ENCODE data around the gene SGF29.

The SGF29 gene

DNA sequence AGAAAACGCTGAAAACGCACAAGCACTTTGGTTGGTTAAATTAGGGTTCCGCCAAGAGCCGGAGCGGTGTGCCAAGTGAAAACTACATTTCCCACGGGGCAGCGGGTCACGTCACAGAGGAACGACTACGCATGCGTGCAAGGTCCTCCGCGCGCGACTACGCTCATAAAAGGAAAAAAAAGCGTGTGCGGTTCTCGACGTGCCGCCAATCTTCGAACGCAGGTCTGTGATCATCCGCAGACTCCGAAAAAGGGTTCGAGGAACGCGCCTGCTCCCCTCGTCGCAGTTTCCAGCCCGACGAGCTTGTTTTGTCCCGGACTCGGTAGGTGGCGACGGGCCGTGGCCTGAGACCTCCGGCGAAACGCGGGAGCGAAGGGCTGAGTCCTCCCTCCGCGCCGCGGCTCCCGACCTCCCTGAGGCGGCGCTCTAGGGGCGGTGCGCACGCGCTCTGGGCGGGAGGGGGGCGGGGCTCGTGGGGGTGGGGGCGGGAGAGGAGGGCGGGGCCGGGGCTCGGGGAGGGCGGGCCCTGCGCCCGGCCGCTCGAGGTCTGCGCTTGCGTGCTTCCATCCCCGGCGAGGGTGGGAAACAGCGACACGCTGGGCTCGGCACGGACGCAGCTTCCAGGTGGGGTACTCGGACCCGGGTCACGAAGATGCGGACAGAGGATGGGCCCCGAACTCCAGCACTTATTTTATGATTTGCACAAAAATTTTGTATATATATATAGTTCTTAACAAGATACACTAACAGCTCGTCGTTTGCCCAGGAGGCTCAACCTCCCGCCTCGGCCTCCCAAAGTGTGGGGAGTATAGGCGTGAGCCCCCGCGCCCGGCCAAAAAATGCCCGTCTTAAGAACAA lies at the start of gene SGF29:
Gene SGF29, plus strand, starts transcription at position 145 of the 858 bp plus-strand sequence. CDS start 27,150 bp downstream, outside the sequence.
- Histone ChIP-seq H3K27me3 (ENCODE audit: control insufficient read depth, insufficient read depth, low read length) (no peaks in the 10 kb centered on the region), H3K4me3 (ENCODE audit: low read depth, low read length) (peak within 1 kb of the TSS; percentile 77), H3K4me1 (ENCODE audit: control insufficient read depth, insufficient read depth, low read length) (no peaks in the 10 kb centered on the region), H3K9ac (ENCODE audit: low read depth, low read length) (peak within 1 kb of the TSS; percentile 95), H3K9me3 (ENCODE audit: control insufficient read depth, insufficient read depth, low read length) (no peaks in the 10 kb centered on the region), H3K36me3 (ENCODE audit: control insufficient read depth, insufficient read depth, low read length) (no peaks in the 10 kb centered on the region)

- Histone ChIP-seq H3K9ac (ENCODE audit: low read depth, low read length) (no peak overlapping the region), H3K4me3 (ENCODE audit: low read depth, low read length) (no peak overlapping the region), H3K27me3 (ENCODE audit: control insufficient read depth, insufficient read depth, low read length) (no peaks in the 10 kb centered on the region), H3K36me3 (ENCODE audit: control insufficient read depth, insufficient read depth, low read length) (no peaks in the 10 kb centered on the region), H3K4me1 (ENCODE audit: control insufficient read depth, insufficient read depth, low read length) (no peaks in the 10 kb centered on the region), H3K9me3 (ENCODE audit: control insufficient read depth, insufficient read depth, low read length) (no peaks in the 10 kb centered on the region)
Observed at GRCh38 chr16:28504707-28505404, 48.9 kb upstream of the SGF29 start.

DNA sequence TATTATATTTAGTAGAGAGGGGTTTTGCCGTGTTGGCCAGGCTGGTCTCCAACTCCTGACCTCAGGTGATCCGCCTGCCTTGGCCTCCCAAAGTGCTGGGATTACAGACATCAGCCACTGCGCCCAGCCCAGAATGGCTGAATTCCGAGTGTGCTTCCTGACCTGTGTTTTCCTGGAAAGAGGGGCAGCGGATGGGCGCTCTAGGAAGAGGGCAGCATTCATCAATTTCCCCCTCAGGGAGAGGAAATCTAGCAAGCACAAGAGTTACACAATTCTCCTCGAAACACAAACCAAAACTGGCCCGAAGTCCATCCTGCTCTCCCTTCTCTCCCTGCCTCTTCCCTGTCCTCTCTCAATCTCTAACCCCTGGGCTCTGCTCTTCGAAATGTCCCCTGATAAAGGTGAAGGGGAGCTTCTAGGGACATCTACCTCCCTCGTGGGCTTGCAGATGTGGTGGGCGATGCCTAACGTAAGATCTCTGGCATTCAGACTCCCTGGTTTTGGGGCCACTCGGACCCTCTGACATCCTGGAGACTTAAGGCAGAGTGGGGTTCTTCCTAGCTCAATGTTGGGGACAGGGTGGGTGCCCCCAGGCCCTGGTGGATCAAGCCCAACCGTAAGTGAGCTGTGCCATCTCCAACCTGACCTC lies 48.1 kb upstream of the SGF29 start:
- Histone ChIP-seq H3K9me3 (ENCODE audit: control insufficient read depth, insufficient read depth, low read length) (no peaks in the 10 kb centered on the region), H3K4me3 (ENCODE audit: low read depth, low read length) (no peak overlapping the region), H3K9ac (ENCODE audit: low read depth, low read length) (no peak overlapping the region), H3K4me1 (ENCODE audit: control insufficient read depth, insufficient read depth, low read length) (no peaks in the 10 kb centered on the region), H3K36me3 (ENCODE audit: control insufficient read depth, insufficient read depth, low read length) (no peaks in the 10 kb centered on the region), H3K27me3 (ENCODE audit: control insufficient read depth, insufficient read depth, low read length) (no peaks in the 10 kb centered on the region)

GRCh38 chr16:28511031-28511430 lies 42.7 kb upstream of the SGF29 start:
- Histone ChIP-seq H3K27me3 (ENCODE audit: control insufficient read depth, insufficient read depth, low read length) (no peaks in the 10 kb centered on the region), H3K4me1 (ENCODE audit: control insufficient read depth, insufficient read depth, low read length) (no peaks in the 10 kb centered on the region), H3K4me3 (ENCODE audit: low read depth, low read length) (no peak overlapping the region), H3K9me3 (ENCODE audit: control insufficient read depth, insufficient read depth, low read length) (no peaks in the 10 kb centered on the region), H3K36me3 (ENCODE audit: control insufficient read depth, insufficient read depth, low read length) (no peaks in the 10 kb centered on the region), H3K9ac (ENCODE audit: low read depth, low read length) (no peak overlapping the region)

GRCh38 chr16:28511801-28512789 lies 41.6 kb upstream of the SGF29 start:
- H3K4me3 ChIP-seq (ENCODE audit: low read depth, low read length): no peak overlapping the region
- H3K36me3 ChIP-seq (ENCODE audit: control insufficient read depth, insufficient read depth, low read length): no peaks in the 10 kb centered on the region
- no peak overlapping the region for H3K9ac ChIP-seq (ENCODE audit: low read depth, low read length)
- no peaks in the 10 kb centered on the region for H3K27me3 ChIP-seq (ENCODE audit: control insufficient read depth, insufficient read depth, low read length)
- H3K9me3 ChIP-seq (ENCODE audit: control insufficient read depth, insufficient read depth, low read length): no peaks in the 10 kb centered on the region
- H3K4me1 ChIP-seq (ENCODE audit: control insufficient read depth, insufficient read depth, low read length): no peaks in the 10 kb centered on the region

DNA sequence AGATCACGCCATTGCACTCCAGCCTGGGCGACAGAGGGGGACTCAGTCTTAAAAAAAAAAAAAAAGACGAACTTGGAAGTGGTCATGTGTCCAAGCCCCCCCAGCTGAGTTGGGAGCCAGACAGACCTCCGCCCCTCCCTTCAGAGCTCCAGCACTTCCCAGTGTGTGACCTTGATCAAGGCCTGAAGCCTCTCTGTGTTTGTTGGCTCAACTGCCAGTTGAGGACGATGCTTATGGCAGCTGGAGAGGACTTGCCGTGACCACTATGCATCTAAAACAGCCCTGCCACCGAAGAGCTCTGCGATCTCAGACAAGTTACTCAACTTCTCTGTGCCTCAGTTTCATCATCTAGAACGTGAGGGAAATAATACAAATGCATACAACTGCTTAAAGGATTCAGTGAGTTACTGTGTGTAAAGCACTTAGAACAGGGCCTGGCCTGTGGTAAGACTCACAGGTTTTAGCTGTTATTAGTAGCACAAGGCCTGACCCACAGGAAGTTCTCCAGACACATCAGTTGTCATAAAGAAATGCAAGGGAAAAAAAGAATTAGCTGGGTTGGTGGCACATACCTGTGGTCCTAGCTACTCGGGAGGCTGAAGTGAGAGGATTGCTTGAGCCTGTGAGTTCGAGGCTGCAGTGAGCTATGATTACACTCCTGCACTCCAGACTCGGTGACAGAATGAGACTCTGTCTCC lies 40.1 kb upstream of the SGF29 start:
- H3K9ac ChIP-seq (ENCODE audit: low read depth, low read length): no peak overlapping the region
- H3K4me1 ChIP-seq (ENCODE audit: control insufficient read depth, insufficient read depth, low read length): no peaks in the 10 kb centered on the region
- H3K27me3 ChIP-seq (ENCODE audit: control insufficient read depth, insufficient read depth, low read length): no peaks in the 10 kb centered on the region
- H3K4me3 ChIP-seq (ENCODE audit: low read depth, low read length): no peak overlapping the region
- no peaks in the 10 kb centered on the region for H3K9me3 ChIP-seq (ENCODE audit: control insufficient read depth, insufficient read depth, low read length)
- no peaks in the 10 kb centered on the region for H3K36me3 ChIP-seq (ENCODE audit: control insufficient read depth, insufficient read depth, low read length)

DNA sequence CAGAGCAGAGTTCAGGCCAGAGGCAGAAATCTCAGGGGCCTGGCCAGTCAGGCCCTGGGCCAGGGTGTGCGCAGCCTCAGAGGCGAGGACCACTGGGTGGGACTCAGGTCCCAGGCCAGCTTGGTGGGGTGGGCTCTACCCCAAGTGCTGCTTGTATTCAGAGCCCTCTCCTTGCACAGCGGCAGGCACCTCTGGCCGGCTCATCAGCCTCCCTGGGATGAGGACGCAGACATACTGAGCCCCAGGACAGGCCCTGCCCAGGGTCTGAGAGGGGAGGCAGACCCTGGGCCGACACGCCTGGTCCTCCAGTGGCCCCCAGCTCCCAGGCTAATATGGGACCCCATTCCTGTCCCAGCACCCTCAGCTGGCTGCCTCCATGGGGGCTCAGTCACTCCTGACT lies 39.5 kb upstream of the SGF29 start:
- H3K9me3 ChIP-seq (ENCODE audit: control insufficient read depth, insufficient read depth, low read length): no peaks in the 10 kb centered on the region
- H3K36me3 ChIP-seq (ENCODE audit: control insufficient read depth, insufficient read depth, low read length): no peaks in the 10 kb centered on the region
- no peak overlapping the region for H3K4me3 ChIP-seq (ENCODE audit: low read depth, low read length)
- no peaks in the 10 kb centered on the region for H3K27me3 ChIP-seq (ENCODE audit: control insufficient read depth, insufficient read depth, low read length)
- H3K4me1 ChIP-seq (ENCODE audit: control insufficient read depth, insufficient read depth, low read length): no peaks in the 10 kb centered on the region
- no peak overlapping the region for H3K9ac ChIP-seq (ENCODE audit: low read depth, low read length)

GRCh38 chr16:28520672-28521071 lies 33.0 kb upstream of the SGF29 start:
- Histone ChIP-seq H3K9ac (ENCODE audit: low read depth, low read length) (no peak overlapping the region), H3K9me3 (ENCODE audit: control insufficient read depth, insufficient read depth, low read length) (no peaks in the 10 kb centered on the region), H3K27me3 (ENCODE audit: control insufficient read depth, insufficient read depth, low read length) (no peaks in the 10 kb centered on the region), H3K4me3 (ENCODE audit: low read depth, low read length) (no peak overlapping the region), H3K36me3 (ENCODE audit: control insufficient read depth, insufficient read depth, low read length) (no peaks in the 10 kb centered on the region), H3K4me1 (ENCODE audit: control insufficient read depth, insufficient read depth, low read length) (no peaks in the 10 kb centered on the region)

GRCh38 chr16:28521436-28521835 lies 32.3 kb upstream of the SGF29 start:
- Histone ChIP-seq H3K4me1 (ENCODE audit: control insufficient read depth, insufficient read depth, low read length) (no peaks in the 10 kb centered on the region), H3K9ac (ENCODE audit: low read depth, low read length) (no peak overlapping the region), H3K27me3 (ENCODE audit: control insufficient read depth, insufficient read depth, low read length) (no peaks in the 10 kb centered on the region), H3K9me3 (ENCODE audit: control insufficient read depth, insufficient read depth, low read length) (no peaks in the 10 kb centered on the region), H3K36me3 (ENCODE audit: control insufficient read depth, insufficient read depth, low read length) (no peaks in the 10 kb centered on the region), H3K4me3 (ENCODE audit: low read depth, low read length) (no peak overlapping the region)

GRCh38 chr16:28522792-28523191 lies 30.9 kb upstream of the SGF29 start:
- H3K27me3 ChIP-seq (ENCODE audit: control insufficient read depth, insufficient read depth, low read length): no peaks in the 10 kb centered on the region
- no peaks in the 10 kb centered on the region for H3K9me3 ChIP-seq (ENCODE audit: control insufficient read depth, insufficient read depth, low read length)
- H3K9ac ChIP-seq (ENCODE audit: low read depth, low read length): no peak overlapping the region
- no peaks in the 10 kb centered on the region for H3K4me1 ChIP-seq (ENCODE audit: control insufficient read depth, insufficient read depth, low read length)
- H3K4me3 ChIP-seq (ENCODE audit: low read depth, low read length): no peak overlapping the region
- H3K36me3 ChIP-seq (ENCODE audit: control insufficient read depth, insufficient read depth, low read length): no peaks in the 10 kb centered on the region

Data from iPS-15b (cell line).